HCT116 (cell line): ENCODE measurements around the gene KIF18B. TPM values are rescaled to one million over a fixed set of nuclear protein-coding genes. Genes with fewer than 3 reads are reported as not detected.

Experiments
- ATAC-seq: fragments of 200-7000 bp; cut with Tn5 transposase; 2 replicates; pipeline ENCODE4 v1.9.1; 2020; ENCODE audit warnings: mild to moderate bottlenecking, moderate library complexity
- BruUV-seq: library from RNA; stranded (reverse); fragments of 400-500 nt; replicated peaks from 2 replicates; lab custom pipeline; 2021; lab: Mats Ljungman, UMichigan
- CTCF ChIA-PET: fragments of 300-600 bp; sonication (Branson Sonifier 250); formaldehyde crosslinking; loops from one replicate; lab custom pipeline; 2021; ENCODE audit warnings: antibody characterized with exemption; lab: Charles Lee
- POLR2A ChIA-PET: fragments of 300-600, 350-600 bp; sonication (Branson Sonifier 250); formaldehyde crosslinking; loops from one replicate; lab custom pipeline; 2021; ENCODE audit warnings: antibody characterized with exemption; lab: Charles Lee
- RAD21 ChIA-PET, 2 experiments: fragments of 300-600 bp; sonication (Branson Sonifier 250); formaldehyde crosslinking; loops; one replicate each; lab custom pipeline; 2023; ENCODE audit warnings: low total read pairs in 2 of 2; ENCODE audit not compliant: uncharacterized antibody in 2 of 2, unreplicated experiment in 2 of 2, low non-redundant PET in 1 of 2; lab: Charles Lee
- DNase-seq: peaks from one replicate; pipeline ENCODE4 v3.0.0-alpha.2; 2010; ENCODE audit warnings: low read depth, low spot score
- H2AFZ ChIP-seq: fragments of 200-600 bp; shearing (Covaris generic), sonication (generic); 2 replicates; pipeline ENCODE4 v1.6.1; 2017; ENCODE audit warnings: low read depth, mixed run types, mixed read lengths, antibody characterized with exemption, low read length; ENCODE audit not compliant: poor library complexity, severe bottlenecking
- H3K27ac ChIP-seq: 2 replicates; pipeline ENCODE4 v1.5.1; 2012; ENCODE audit warnings: low read depth, low read length
- H3K27me3 ChIP-seq: fragments of 200-600 bp; sonication (generic); 2 replicates; pipeline ENCODE4 v1.6.1; 2016; ENCODE audit warnings: mixed run types, low read length, mixed read lengths; ENCODE audit not compliant: insufficient read depth
- H3K36me3 ChIP-seq, 2 experiments: fragments of 200-500 bp in 1 of 2; fragments of 200-600 bp in 1 of 2; sonication (Bioruptor generic) in 1 of 2; sonication (generic) in 1 of 2; 2 replicates each; pipeline versions ENCODE4 v1.5.1 to v1.6.1; 2014 to 2016; ENCODE audit warnings: low read length in 2 of 2, inconsistent platforms in 1 of 2, mixed read lengths in 1 of 2, mixed run types in 1 of 2; ENCODE audit not compliant: insufficient read depth in 2 of 2, control insufficient read depth in 1 of 2
- H3K4me1 ChIP-seq, 2 experiments: fragments of 200-600 bp in 1 of 2; sonication (generic) in 1 of 2; 2 replicates each; pipeline versions ENCODE4 v1.5.1 to v1.6.1; 2012 to 2017; ENCODE audit warnings: low read length in 2 of 2, inconsistent platforms in 1 of 2, mild to moderate bottlenecking in 1 of 2, mixed read lengths in 1 of 2, mixed run types in 1 of 2, moderate library complexity in 1 of 2; ENCODE audit not compliant: insufficient read depth in 2 of 2, control insufficient read depth in 1 of 2
- H3K4me2 ChIP-seq: fragments of 200-600 bp; sonication (generic); 2 replicates; pipeline ENCODE4 v1.6.1; 2017; ENCODE audit warnings: mixed run types, low read length, mixed read lengths
- H3K4me3 ChIP-seq, 2 experiments: fragments of 200-600 bp in 1 of 2; sonication (generic) in 1 of 2; replicated peaks in 1 of 2; 2 replicates each; pipeline ENCODE4 v1.5.1; 2011 to 2016; ENCODE audit warnings: low read length in 2 of 2, control low read depth in 1 of 2, low read depth in 1 of 2, mild to moderate bottlenecking in 1 of 2, mixed read lengths in 1 of 2, mixed run types in 1 of 2
- H3K79me2 ChIP-seq: fragments of 200-600 bp; sonication (generic); 2 replicates; pipeline ENCODE4 v1.6.1; 2017; ENCODE audit warnings: mild to moderate bottlenecking, mixed run types, low read length, moderate library complexity, mixed read lengths; ENCODE audit not compliant: insufficient read depth
- H3K9ac ChIP-seq: fragments of 200-600 bp; sonication (generic); 2 replicates; pipeline ENCODE4 v1.6.1; 2016; ENCODE audit warnings: low read length, mixed read lengths
- H3K9me2 ChIP-seq: fragments of 200-600 bp; sonication (generic), shearing (Covaris generic); 2 replicates; pipeline ENCODE4 v1.6.1; 2017; ENCODE audit warnings: mixed run types, mild to moderate bottlenecking, moderate library complexity; ENCODE audit not compliant: insufficient read depth
- H3K9me3 ChIP-seq, 2 experiments: fragments of 200-500 bp in 1 of 2; fragments of 200-600 bp in 1 of 2; sonication (Bioruptor generic) in 1 of 2; sonication (generic) in 1 of 2; 2 replicates each; pipeline ENCODE4 v1.6.1; 2014 to 2017; ENCODE audit warnings: low read length in 2 of 2, mixed read lengths in 2 of 2, inconsistent platforms in 1 of 2, low read depth in 1 of 2, mild to moderate bottlenecking in 1 of 2, mixed run types in 1 of 2, moderate library complexity in 1 of 2; ENCODE audit not compliant: control insufficient read depth in 1 of 2, insufficient read depth in 1 of 2
- H4K20me1 ChIP-seq: fragments of 200-600 bp; sonication (generic), shearing (Covaris generic); 2 replicates; pipeline ENCODE4 v1.6.1; 2017; ENCODE audit warnings: mixed run types, mild to moderate bottlenecking, moderate library complexity; ENCODE audit not compliant: insufficient read depth
- EGR1 ChIP-seq: IDR thresholded peaks from 2 replicates; pipeline ENCODE4 v1.6.1; 2012; ENCODE audit warnings: low read depth
- JUND ChIP-seq: IDR thresholded peaks from 2 replicates; pipeline ENCODE4 v1.6.1; 2012
- intact Hi-C: fragments of 100-400 bp; cut with micrococcal nuclease; formaldehyde crosslinking; loops from 2 replicates; pipeline ENCODE4 v1.10.0; 2022
- total RNA-seq: library from RNA; stranded (reverse); gene quantifications from one replicate; pipeline ENCODE4 v1.2.1, GENCODE V29; 2021; ENCODE audit not compliant: unreplicated experiment

KIF18B gene
- total RNA-seq, 1 experiment from 2014 or later = 76.4 TPM

GRCh38 chr17:44918006-44918405 lies 29.6 kb downstream of the KIF18B start:
- no peak overlapping the region for H3K27ac ChIP-seq
- intact Hi-C loops = no loop called here
- POLR2A ChIA-PET = no interaction called here
- BruUV-seq = no TSS peak
- H3K9me2 ChIP-seq = no peaks in the 10 kb centered on the region
- RAD21 ChIA-PET = interaction anchor here in 1 of 2 experiments (1.2 kb wide), 1 partner anchor 217 kb away, joined by 3 read pairs; the partner anchor contains the start of gene ACBD4
- no peak overlapping the region for H2AFZ ChIP-seq
- H3K4me1 ChIP-seq = peaks cover 0 to 18% of the 10 kb centered on the region in 2 experiments; a peak in 2 of 4 replicates
- no peak overlapping the region for H3K4me3 ChIP-seq
- no peak for TF ChIP-seq EGR1
- TF ChIP-seq, all 23 proteins: peak for 0
- Histone ChIP-seq H3K27me3 (no peaks in the 10 kb centered on the region), H3K9ac (no peak overlapping the region), H3K36me3 (no peaks in the 10 kb centered on the region), H3K9me3 (no peaks in the 10 kb centered on the region), H3K4me2 (no peak overlapping the region), H3K79me2 (no peaks in the 10 kb centered on the region), H4K20me1 (no peaks in the 10 kb centered on the region)
- DNase-seq (no peak), ATAC-seq (no peak)
- CTCF ChIA-PET = interaction anchor here (1.2 to 5.1 kb wide), 2 partner anchors 103 to 218 kb away, joined by 3 to 63 read pairs; partner anchors contain the start of gene ACBD4

GRCh38 chr17:44917456-44917855 lies 30.1 kb downstream of the KIF18B start:
- POLR2A ChIA-PET = no interaction called here
- no peak for TF ChIP-seq JUND
- no peaks in the 10 kb centered on the region for H3K27me3 ChIP-seq
- no peaks in the 10 kb centered on the region for H3K79me2 ChIP-seq
- no peak overlapping the region for H3K27ac ChIP-seq
- no peak for DNase-seq
- H4K20me1 ChIP-seq = no peaks in the 10 kb centered on the region
- no peak overlapping the region for H3K4me2 ChIP-seq
- no peak overlapping the region for H3K9ac ChIP-seq
- RAD21 ChIA-PET = no interaction called here
- ATAC-seq = no peak
- no TSS peak for BruUV-seq
- H3K36me3 ChIP-seq = no peaks in the 10 kb centered on the region
- peaks cover 0 to 18% of the 10 kb centered on the region in 2 experiments; a peak in 2 of 4 replicates for H3K4me1 ChIP-seq
- no peak overlapping the region for H2AFZ ChIP-seq
- H3K9me2 ChIP-seq = no peaks in the 10 kb centered on the region
- no peak overlapping the region for H3K4me3 ChIP-seq
- intact Hi-C loops = no loop called here
- no peaks in the 10 kb centered on the region for H3K9me3 ChIP-seq
- CTCF ChIA-PET = interaction anchor here (1.2 to 5.1 kb wide), 2 partner anchors 104 to 218 kb away, joined by 3 to 63 read pairs; partner anchors contain the start of gene ACBD4
